HEK293 (cell line): ENCODE measurements around the gene FILIP1L.

ENCODE experiments used
- CTCF ChIA-PET: fragments of 350-600 bp; formaldehyde crosslinking; extraction: SDS; loops from one replicate; lab custom pipeline; 2021; ENCODE audit warnings: antibody characterized with exemption; lab: Yijun Ruan, JAX
- POLR2A ChIA-PET: fragments of 300-600 bp; formaldehyde crosslinking; extraction: SDS; loops from one replicate; lab custom pipeline; 2020; ENCODE audit warnings: antibody characterized with exemption, inconsistent platforms; lab: Yijun Ruan, JAX
- H3K27ac ChIP-seq: fragments of 200-500 bp; sonication (Bioruptor generic); 2 replicates; pipeline ENCODE4 v1.5.1; 2014; ENCODE audit warnings: low read depth, low read length, control low read depth, inconsistent platforms; ENCODE audit errors: extremely low read depth
- H3K36me3 ChIP-seq, 2 experiments: fragments of 200-500 bp in 1 of 2; sonication (Bioruptor generic) in 1 of 2; 1 replicate in 1 of 2; 2 replicates in 1 of 2; pipeline ENCODE4 v1.5.1; 2014 to 2017; ENCODE audit warnings: inconsistent platforms in 2 of 2, low read length in 2 of 2; ENCODE audit not compliant: control insufficient read depth in 2 of 2, insufficient read depth in 1 of 2
- H3K4me1 ChIP-seq: fragments of 200-500 bp; sonication (Bioruptor generic); 2 replicates; pipeline ENCODE4 v1.5.1; 2014; ENCODE audit warnings: mild to moderate bottlenecking, low read length, inconsistent platforms; ENCODE audit not compliant: control insufficient read depth, insufficient read depth
- H3K4me3 ChIP-seq: 2 replicates; pipeline ENCODE4 v1.5.1; 2011; ENCODE audit warnings: low read depth, mild to moderate bottlenecking, control low read depth, low read length, moderate library complexity
- H3K9me3 ChIP-seq: fragments of 200-500 bp; sonication (Bioruptor generic); 2 replicates; pipeline ENCODE4 v1.5.1; 2014; ENCODE audit warnings: low read depth, low read length, inconsistent platforms; ENCODE audit not compliant: control insufficient read depth, insufficient read depth
- KLF9 ChIP-seq: fragments of 450-650 bp; formaldehyde crosslinking; IDR thresholded peaks from 2 replicates; pipeline ENCODE4 v1.5.1; 2016; ENCODE audit warnings: missing biosample characterization, missing genetic modification characterization, low read depth
- PRDM10 ChIP-seq: fragments of 450-650 bp; formaldehyde crosslinking; IDR thresholded peaks from 2 replicates; pipeline ENCODE4 v1.5.1; 2016; ENCODE audit warnings: missing biosample characterization, missing genetic modification characterization
- PRDM2 ChIP-seq: fragments of 450-650 bp; formaldehyde crosslinking; IDR thresholded peaks from 2 replicates; pipeline ENCODE4 v1.5.1; 2016; ENCODE audit warnings: missing biosample characterization, missing genetic modification characterization, borderline replicate concordance
- REST ChIP-seq: fragments of 450-650 bp; formaldehyde crosslinking; IDR thresholded peaks from 2 replicates; pipeline ENCODE4 v1.5.1; 2016; ENCODE audit warnings: missing biosample characterization, missing genetic modification characterization
- SCRT1 ChIP-seq: fragments of 450-650 bp; formaldehyde crosslinking; IDR thresholded peaks from 2 replicates; pipeline ENCODE4 v1.5.1; 2016; ENCODE audit warnings: missing biosample characterization, missing genetic modification characterization, borderline replicate concordance
- ZBTB21 ChIP-seq: fragments of 450-650 bp; formaldehyde crosslinking; IDR thresholded peaks from 2 replicates; pipeline ENCODE4 v1.5.1; 2017; ENCODE audit warnings: missing biosample characterization, missing genetic modification characterization
- ZEB2 ChIP-seq: fragments of 450-650 bp; formaldehyde crosslinking; IDR thresholded peaks from 2 replicates; pipeline ENCODE4 v1.5.1; 2016; ENCODE audit warnings: missing biosample characterization, missing genetic modification characterization
- ZFHX2 ChIP-seq: fragments of 450-650 bp; formaldehyde crosslinking; conservative IDR thresholded peaks from 2 replicates; pipeline ENCODE4 v1.5.1; 2016; ENCODE audit warnings: missing biosample characterization, missing genetic modification characterization
- ZFP3 ChIP-seq: fragments of 450-650 bp; formaldehyde crosslinking; IDR thresholded peaks from 2 replicates; pipeline ENCODE4 v1.5.1; 2016; ENCODE audit warnings: low read depth, missing biosample characterization, missing genetic modification characterization
- ZNF19 ChIP-seq: fragments of 450-650 bp; formaldehyde crosslinking; IDR thresholded peaks from 2 replicates; pipeline ENCODE4; 2016; ENCODE audit warnings: missing biosample characterization, missing genetic modification characterization, low read depth
- ZNF214 ChIP-seq: fragments of 450-650 bp; formaldehyde crosslinking; IDR thresholded peaks from 2 replicates; pipeline ENCODE4 v1.5.1; 2017; ENCODE audit warnings: missing biosample characterization, mild to moderate bottlenecking, missing genetic modification characterization, borderline replicate concordance
- ZNF311 ChIP-seq: fragments of 450-650 bp; formaldehyde crosslinking; IDR thresholded peaks from 2 replicates; pipeline ENCODE4 v1.5.1; 2017; ENCODE audit warnings: missing biosample characterization, missing genetic modification characterization, borderline replicate concordance
- ZNF354C ChIP-seq: fragments of 450-650 bp; formaldehyde crosslinking; IDR thresholded peaks from 2 replicates; pipeline ENCODE4 v1.5.1; 2016; ENCODE audit warnings: missing biosample characterization, missing genetic modification characterization, low read depth, borderline replicate concordance
- ZNF426 ChIP-seq: fragments of 450-650 bp; formaldehyde crosslinking; IDR thresholded peaks from 2 replicates; pipeline ENCODE4 v1.5.1; 2017; ENCODE audit warnings: missing biosample characterization, missing genetic modification characterization, mild to moderate bottlenecking, inconsistent platforms, moderate library complexity
- ZNF621 ChIP-seq: fragments of 450-650 bp; formaldehyde crosslinking; IDR thresholded peaks from 2 replicates; pipeline ENCODE4 v1.5.1; 2017; ENCODE audit warnings: missing biosample characterization, missing genetic modification characterization
- ZNF645 ChIP-seq: fragments of 450-650 bp; formaldehyde crosslinking; IDR thresholded peaks from 2 replicates; pipeline ENCODE4; 2016; ENCODE audit warnings: missing biosample characterization, missing genetic modification characterization
- ZNF701 ChIP-seq: fragments of 450-650 bp; formaldehyde crosslinking; IDR thresholded peaks from 2 replicates; pipeline ENCODE4 v1.5.1; 2016; ENCODE audit warnings: missing biosample characterization, missing genetic modification characterization
- ZNF747 ChIP-seq: fragments of 450-650 bp; formaldehyde crosslinking; IDR thresholded peaks from 2 replicates; pipeline ENCODE4 v1.5.1; 2016; ENCODE audit warnings: missing biosample characterization, missing genetic modification characterization
- ZNF791 ChIP-seq: fragments of 450-650 bp; formaldehyde crosslinking; IDR thresholded peaks from 2 replicates; pipeline ENCODE4 v1.5.1; 2016; ENCODE audit warnings: missing biosample characterization, missing genetic modification characterization
- ZNF792 ChIP-seq: fragments of 450-650 bp; formaldehyde crosslinking; IDR thresholded peaks from 2 replicates; pipeline ENCODE4 v1.5.1; 2016; ENCODE audit warnings: missing biosample characterization, missing genetic modification characterization

Gene FILIP1L

GRCh38 chr3:100045696-100046095 is 68.6 kb downstream of the FILIP1L start (continued):
- TF ChIP-seq PRDM10 (tag by site-specific recombination) (peak; percentile 74), ZBTB21 (tag by site-specific recombination) (no peak), ZEB2 (tag by site-specific recombination) (peak; percentile 48; the same call in 1 of the 2 replicates)

GRCh38 chr3:100044369-100044768 is 69.9 kb downstream of the FILIP1L start:
- no peak for TF ChIP-seq ZFP3
- no peak for TF ChIP-seq ZNF701 (tag by site-specific recombination)
- Histone ChIP-seq H3K9me3 (no peaks in the 10 kb centered on the region), H3K27ac (no peak overlapping the region), H3K36me3 (no peaks in the 10 kb centered on the region), H3K4me1 (peaks cover 24% of the 10 kb centered on the region), H3K4me3 (no peak overlapping the region)
- ChIA-PET POLR2A (no interaction called here), CTCF (no interaction called here)

GRCh38 chr3:100043271-100043670 is 71.0 kb downstream of the FILIP1L start:
- no peaks in the 10 kb centered on the region for H3K36me3 ChIP-seq
- H3K4me3 ChIP-seq = no peak overlapping the region
- CTCF ChIA-PET = no interaction called here
- no peaks in the 10 kb centered on the region for H3K9me3 ChIP-seq
- peaks cover 22% of the 10 kb centered on the region for H3K4me1 ChIP-seq
- H3K27ac ChIP-seq = no peak overlapping the region
- POLR2A ChIA-PET = no interaction called here
- TF ChIP-seq ZNF791 (tag by site-specific recombination) = no peak
- no peak for TF ChIP-seq PRDM2 (tag by site-specific recombination)
- no peak for TF ChIP-seq ZNF792 (tag by site-specific recombination)
- no peak for TF ChIP-seq ZNF747 (tag by site-specific recombination)
- no peak for TF ChIP-seq SCRT1 (tag by site-specific recombination)
- no peak for TF ChIP-seq ZNF645 (tag by site-specific recombination)
- no peak for TF ChIP-seq ZNF214 (tag by site-specific recombination)
- no peak for TF ChIP-seq ZNF426 (tag by site-specific recombination)
- no peak for TF ChIP-seq ZNF354C (tag by site-specific recombination)
- TF ChIP-seq ZNF19 (tag by site-specific recombination) = no peak
- TF ChIP-seq ZFHX2 (tag by site-specific recombination) = no peak
- no peak for TF ChIP-seq KLF9 (tag by site-specific recombination)
- no peak for TF ChIP-seq REST (tag by site-specific recombination)
- no peak for TF ChIP-seq ZNF311 (tag by site-specific recombination)
- no peak for TF ChIP-seq ZNF621 (tag by site-specific recombination)
